ENCODE data around the gene PHF2. TPM values are rescaled to one million over a fixed set of nuclear protein-coding genes. Genes with fewer than 3 reads are reported as not detected.

The PHF2 gene
- total RNA-seq, 4 donors from 2014 or later = 22.6 to 40.2 (median 28.4) TPM

DNA sequence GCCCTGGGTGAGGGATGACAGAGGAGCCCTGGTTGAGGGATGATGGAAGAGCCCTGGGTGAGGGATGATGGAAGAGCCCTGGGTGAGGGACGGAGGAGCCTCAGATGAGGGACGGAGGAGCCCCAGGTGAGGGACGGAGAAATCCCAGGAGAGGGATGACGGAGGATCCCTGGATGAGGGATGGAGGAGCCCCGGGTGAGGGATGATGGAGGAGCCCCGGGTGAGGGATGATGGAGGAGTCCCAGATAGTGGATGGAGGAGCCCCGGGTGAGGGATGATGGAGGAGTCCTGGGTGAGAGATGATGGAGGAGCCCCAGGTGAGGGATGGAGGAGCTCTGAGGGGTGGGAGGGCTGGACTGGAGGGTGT lies 10.9 kb downstream of the PHF2 start:
- Histone ChIP-seq H3K9me3 (no peaks in the 10 kb centered on the region), H3K36me3 (no peaks in the 10 kb centered on the region), H3K4me3 (no peak overlapping the region), H3K27me3 (no peaks in the 10 kb centered on the region), H3K4me1 (peaks cover 40% of the 10 kb centered on the region), H3K27ac (no peak overlapping the region)
- WGBS = 91% methylated on average over 7 of the region's 7 CpGs
- DNase-seq (ENCODE audit: low spot score in 2 of 2) = no peak
- no peak for TF ChIP-seq POLR2AphosphoS5 (IDR thresholded peaks at IDR 0.05)
- TF ChIP-seq POLR2A (IDR thresholded peaks at IDR 0.05) = no peak
- TF ChIP-seq CTCF (IDR thresholded peaks at IDR 0.05) = no peak
- no peak for TF ChIP-seq EP300 (IDR thresholded peaks at IDR 0.05)

DNA sequence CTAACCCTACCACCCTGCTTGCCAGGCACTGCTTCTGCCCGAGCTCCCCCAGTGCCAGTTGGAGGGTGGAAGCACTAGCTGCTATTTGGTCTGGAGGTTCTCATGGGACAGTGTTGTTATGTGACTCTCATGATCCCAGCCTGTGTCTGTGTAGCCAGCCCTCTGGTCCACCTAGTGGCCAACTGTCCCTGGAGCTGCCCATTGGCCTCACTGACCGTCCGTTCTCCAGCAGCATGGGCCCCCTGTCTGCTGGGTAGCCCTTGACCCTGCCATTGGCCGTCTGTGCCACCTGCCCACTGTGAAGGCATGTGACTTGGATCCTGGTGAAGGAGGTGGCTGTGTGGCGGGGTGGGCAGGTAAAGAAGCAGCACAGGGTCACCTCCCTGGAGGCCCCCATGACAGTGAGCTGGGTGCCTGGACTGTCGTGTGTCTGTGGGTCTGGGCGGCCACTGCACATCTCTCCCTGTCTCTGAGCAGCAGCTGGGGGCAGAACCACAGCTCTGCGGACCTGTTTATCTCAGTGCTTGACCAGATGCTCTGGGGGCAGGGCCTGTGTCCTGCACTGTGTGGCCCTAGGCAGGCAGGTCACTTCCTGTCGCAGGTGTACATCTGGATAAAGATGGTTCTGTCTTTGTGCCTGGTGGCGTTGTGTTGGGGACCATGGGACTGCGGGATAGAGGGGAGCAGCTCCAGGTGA lies 11.4 kb downstream of the PHF2 start:
- Histone ChIP-seq H3K27me3 (no peaks in the 10 kb centered on the region), H3K9me3 (no peaks in the 10 kb centered on the region), H3K4me3 (no peak overlapping the region), H3K4me1 (peaks cover 45% of the 10 kb centered on the region), H3K36me3 (no peaks in the 10 kb centered on the region), H3K27ac (no peak overlapping the region)
- WGBS = 93% methylated on average over 7 of the region's 11 CpGs
- peak; percentile 57 to 75 for DNase-seq (ENCODE audit: low spot score in 2 of 2)
- TF ChIP-seq POLR2A (IDR thresholded peaks at IDR 0.05) (no peak), EP300 (IDR thresholded peaks at IDR 0.05) (no peak), POLR2AphosphoS5 (IDR thresholded peaks at IDR 0.05) (no peak), CTCF (IDR thresholded peaks at IDR 0.05) (no peak)

- H3K4me3 ChIP-seq = no peak overlapping the region
- DNase-seq (ENCODE audit: low spot score in 2 of 2) = peak in 1 of 2 donors; percentile 31
- TF ChIP-seq POLR2A (IDR thresholded peaks at IDR 0.05) = no peak
- TF ChIP-seq CTCF (IDR thresholded peaks at IDR 0.05) = no peak
- TF ChIP-seq POLR2AphosphoS5 (IDR thresholded peaks at IDR 0.05) = no peak
- no peak for TF ChIP-seq EP300 (IDR thresholded peaks at IDR 0.05)
- H3K27ac ChIP-seq = no peak overlapping the region
- WGBS = 74% methylated on average over 12 of the region's 12 CpGs
- H3K9me3 ChIP-seq = no peaks in the 10 kb centered on the region
- no peaks in the 10 kb centered on the region for H3K27me3 ChIP-seq
- H3K36me3 ChIP-seq = no peaks in the 10 kb centered on the region
- H3K4me1 ChIP-seq = peaks cover 55% of the 10 kb centered on the region
These were observed 12.5 kb downstream of the PHF2 start for GRCh38 chr9:93588641-93589609.

- 42% methylated on average over 8 of the region's 8 CpGs for WGBS
- Histone ChIP-seq H3K9me3 (no peaks in the 10 kb centered on the region), H3K36me3 (no peaks in the 10 kb centered on the region), H3K27me3 (no peaks in the 10 kb centered on the region), H3K4me1 (peaks cover 63% of the 10 kb centered on the region), H3K27ac (no peak overlapping the region), H3K4me3 (no peak overlapping the region)
- DNase-seq (ENCODE audit: low spot score in 2 of 2) = no peak
- no peak for TF ChIP-seq POLR2AphosphoS5 (IDR thresholded peaks at IDR 0.05)
- TF ChIP-seq EP300 (IDR thresholded peaks at IDR 0.05) = no peak
- no peak for TF ChIP-seq POLR2A (IDR thresholded peaks at IDR 0.05)
- no peak for TF ChIP-seq CTCF (IDR thresholded peaks at IDR 0.05)
These were observed 13.3 kb downstream of the PHF2 start for GRCh38 chr9:93589688-93590087.

Measured in suprapubic skin (tissue), 4 donors.